Measurements from ENCODE around the gene ATF7.

DNA sequence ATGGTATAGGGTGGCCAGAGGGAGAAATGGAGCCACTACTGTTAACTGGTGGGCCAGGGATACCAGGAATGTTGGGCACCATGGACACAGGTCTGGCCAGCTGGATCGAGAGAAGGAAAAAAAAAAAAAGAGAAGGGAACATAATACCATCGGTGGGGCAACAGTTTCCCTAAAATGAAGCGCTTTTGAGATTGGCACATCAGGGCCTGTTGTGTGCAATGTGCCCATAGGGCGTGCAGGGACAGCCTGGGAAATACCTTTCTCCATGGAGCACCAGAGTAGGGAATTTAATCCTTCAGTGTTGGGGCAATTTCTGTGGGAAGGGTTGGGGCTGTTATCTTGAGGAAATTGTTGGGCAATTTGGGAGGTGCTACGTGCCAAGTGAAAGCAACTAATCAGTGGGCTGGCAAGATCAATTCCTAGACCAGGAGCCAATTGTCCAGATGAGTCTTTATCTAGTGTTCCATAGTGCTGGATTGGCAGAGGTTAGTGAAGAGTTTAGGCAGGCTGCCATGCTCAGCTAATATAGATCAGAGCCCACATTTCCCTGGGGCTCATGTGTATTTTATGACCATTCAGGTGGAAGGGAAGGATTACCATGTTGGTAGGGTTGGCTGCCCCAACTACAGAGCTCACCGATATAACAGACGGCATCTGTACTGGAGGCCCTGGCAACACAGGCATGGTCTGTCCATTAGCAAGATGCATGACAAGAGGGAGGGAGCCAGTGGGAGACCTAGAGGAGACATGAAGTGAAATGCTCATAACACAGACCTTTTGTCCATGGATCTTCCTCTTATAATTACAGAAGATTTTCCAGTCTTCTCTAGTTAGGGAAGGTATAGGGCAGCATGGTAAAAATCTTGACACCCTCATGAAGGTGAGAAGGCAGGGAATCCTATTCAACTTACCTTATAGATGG is 93.4 kb downstream of the ATF7 start:
- TF ChIP-seq, protein P1, sequence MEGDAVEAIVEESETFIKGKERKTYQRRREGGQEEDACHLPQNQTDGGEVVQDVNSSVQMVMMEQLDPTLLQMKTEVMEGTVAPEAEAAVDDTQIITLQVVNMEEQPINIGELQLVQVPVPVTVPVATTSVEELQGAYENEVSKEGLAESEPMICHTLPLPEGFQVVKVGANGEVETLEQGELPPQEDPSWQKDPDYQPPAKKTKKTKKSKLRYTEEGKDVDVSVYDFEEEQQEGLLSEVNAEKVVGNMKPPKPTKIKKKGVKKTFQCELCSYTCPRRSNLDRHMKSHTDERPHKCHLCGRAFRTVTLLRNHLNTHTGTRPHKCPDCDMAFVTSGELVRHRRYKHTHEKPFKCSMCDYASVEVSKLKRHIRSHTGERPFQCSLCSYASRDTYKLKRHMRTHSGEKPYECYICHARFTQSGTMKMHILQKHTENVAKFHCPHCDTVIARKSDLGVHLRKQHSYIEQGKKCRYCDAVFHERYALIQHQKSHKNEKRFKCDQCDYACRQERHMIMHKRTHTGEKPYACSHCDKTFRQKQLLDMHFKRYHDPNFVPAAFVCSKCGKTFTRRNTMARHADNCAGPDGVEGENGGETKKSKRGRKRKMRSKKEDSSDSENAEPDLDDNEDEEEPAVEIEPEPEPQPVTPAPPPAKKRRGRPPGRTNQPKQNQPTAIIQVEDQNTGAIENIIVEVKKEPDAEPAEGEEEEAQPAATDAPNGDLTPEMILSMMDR (IDR thresholded peaks at IDR 0.05), result no peak
- TF ChIP-seq POLR2A (IDR thresholded peaks at IDR 0.05), result no peak

All from breast epithelium (tissue), 3 donors.